Psoas muscle (tissue), 8 donors: Measurements from ENCODE around the gene MROH7. TPM values are rescaled to one million over a fixed set of nuclear protein-coding genes. Genes with fewer than 3 reads are reported as not detected.
"Not testable (repeated sequence)": the region's sequence is repeated elsewhere in the genome, so short reads cannot be mapped to it uniquely, and the experiment has no call there.

Experiments used
- ATAC-seq, 4 donors: fragments of 200-7000 bp; cut with Tn5 transposase; one replicate each; pipeline ENCODE4 v1.9.1; 2020; ENCODE audit warnings: moderate library complexity in 3 of 4, mild to moderate bottlenecking in 2 of 4
- DNase-seq, 2 donors: peaks; one replicate each; pipeline ENCODE4 v3.0.0-alpha.2; 2020
- H3K27ac ChIP-seq: fragments of 200-600 bp; one replicate; pipeline ENCODE4 v1.8.0; 2022
- H3K27me3 ChIP-seq, 3 donors: fragments of 200-600 bp in 1 of 3; one replicate each; pipeline versions ENCODE4 v1.6.1 to v1.8.0; 2013 to 2022; ENCODE audit warnings: low read length in 2 of 3, mild to moderate bottlenecking in 2 of 3, moderate library complexity in 1 of 3; ENCODE audit not compliant: insufficient read depth in 3 of 3
- H3K36me3 ChIP-seq, 2 donors: fragments of 200-600 bp in 1 of 2; one replicate each; pipeline versions ENCODE4 v1.6.1 to v1.8.0; 2013 to 2022; ENCODE audit warnings: low read depth in 1 of 2, mild to moderate bottlenecking in 1 of 2, moderate library complexity in 1 of 2; ENCODE audit not compliant: insufficient read depth in 1 of 2
- H3K4me1 ChIP-seq: fragments of 200-600 bp; one replicate; pipeline ENCODE4 v1.8.0; 2022
- H3K4me3 ChIP-seq: fragments of 200-600 bp; one replicate; pipeline ENCODE4 v1.8.0; 2022; ENCODE audit warnings: mild to moderate bottlenecking
- H3K9me3 ChIP-seq: fragments of 200-600 bp; one replicate; pipeline ENCODE4 v1.8.0; 2022
- WGBS, 3 donors: extraction: QIAGEN DNeasy Blood & Tissue Kit; methylation state at CpG; one replicate each; pipeline versions ENCODE4 v1.1.6 to v1.1.7; 2013; 5-methylcytosine and 5-hydroxymethylcytosine counted together
- intact Hi-C, 2 donors: fragments of 100-400 bp; cut with DNase I; formaldehyde crosslinking; loops; one replicate each; pipeline versions ENCODE4 v1.11.0 to v1.14.2; 2022
- polyA plus RNA-seq, 3 donors: library from polyadenylated mRNA; stranded (reverse); fragments of 200-250 nt; gene quantifications; one replicate each; pipeline ENCODE4 v1.2.3, GENCODE V29; 2013
- total RNA-seq, 4 donors: library from RNA; stranded (reverse); fragmentation: NEBNext Ultra II Directional in 2 of 4; extraction: Animal tissue kit (Norgen Biotek cat#: 25700) in 2 of 4; gene quantifications; one replicate each; pipeline versions ENCODE4 v1.2.1 to v1.2.4, GENCODE V29; 2021 to 2023
- TF ChIP-seq, protein P1 (sequence below): fragments of 200-600 bp; IDR thresholded peaks from one replicate; pipeline ENCODE4 v1.8.0; 2022; ENCODE audit warnings: antibody characterized with exemption
- donor health status: healthy with polysubstance abuse.
- donor health status: DM: no; HTN: no; CAD: no; lungs with moderate emphysema.
- donor health status: Bipolar disorder and iron deficiency.
- donor health status: healthy.
- donor health status: DM: yes; HTN: yes; CAD: no.
- donor health status: DM: no; HTN: no; CAD: no.
- donor health status: DM: no; HTN: no; CAD: no.
- donor health status: DM: yes; HTN: yes; CAD: no.

The MROH7 gene
- total and polyA plus RNA-seq, 7 donors: 0.05 to 7.0 (median 1.1) TPM

- Histone ChIP-seq H3K27ac (no peak within 1 kb of the TSS), H3K4me1 (no peaks in the 10 kb centered on the region), H3K27me3 (no peaks in the 10 kb centered on the region), H3K9me3 (no peaks in the 10 kb centered on the region), H3K36me3 (no peaks in the 10 kb centered on the region), H3K4me3 (no peak within 1 kb of the TSS)
- TF ChIP-seq, protein P1, sequence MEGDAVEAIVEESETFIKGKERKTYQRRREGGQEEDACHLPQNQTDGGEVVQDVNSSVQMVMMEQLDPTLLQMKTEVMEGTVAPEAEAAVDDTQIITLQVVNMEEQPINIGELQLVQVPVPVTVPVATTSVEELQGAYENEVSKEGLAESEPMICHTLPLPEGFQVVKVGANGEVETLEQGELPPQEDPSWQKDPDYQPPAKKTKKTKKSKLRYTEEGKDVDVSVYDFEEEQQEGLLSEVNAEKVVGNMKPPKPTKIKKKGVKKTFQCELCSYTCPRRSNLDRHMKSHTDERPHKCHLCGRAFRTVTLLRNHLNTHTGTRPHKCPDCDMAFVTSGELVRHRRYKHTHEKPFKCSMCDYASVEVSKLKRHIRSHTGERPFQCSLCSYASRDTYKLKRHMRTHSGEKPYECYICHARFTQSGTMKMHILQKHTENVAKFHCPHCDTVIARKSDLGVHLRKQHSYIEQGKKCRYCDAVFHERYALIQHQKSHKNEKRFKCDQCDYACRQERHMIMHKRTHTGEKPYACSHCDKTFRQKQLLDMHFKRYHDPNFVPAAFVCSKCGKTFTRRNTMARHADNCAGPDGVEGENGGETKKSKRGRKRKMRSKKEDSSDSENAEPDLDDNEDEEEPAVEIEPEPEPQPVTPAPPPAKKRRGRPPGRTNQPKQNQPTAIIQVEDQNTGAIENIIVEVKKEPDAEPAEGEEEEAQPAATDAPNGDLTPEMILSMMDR: no peak
- ATAC-seq (peak in 1 of 4 donors; percentile 44), DNase-seq (no peak)
- 63 to 70% (median 66%) methylated on average over 18 of the region's 18 CpGs for WGBS, 3 donors
- intact Hi-C loops: no loop called here
Observed at GRCh38 chr1:54623216-54624007, 18.2 kb upstream of the MROH7 start, which contains the start of gene FAM151A. FAM151A (minus strand) TSS chr1:54623525; CDS start chr1:54623395, 130 bp downstream.

- Histone ChIP-seq H3K27ac (no peak overlapping the region), H3K27me3 (no peaks in the 10 kb centered on the region), H3K4me3 (no peak overlapping the region), H3K9me3 (no peaks in the 10 kb centered on the region), H3K4me1 (no peaks in the 10 kb centered on the region), H3K36me3 (no peaks in the 10 kb centered on the region)
- WGBS, 3 donors: 58 to 81% (median 69%) methylated on average over 8 of the region's 8 CpGs
- TF ChIP-seq, protein P1: no peak
- ATAC-seq (no peak), DNase-seq (no peak)
- intact Hi-C loops: no loop called here
Observed at GRCh38 chr1:54624466-54625464, 16.8 kb upstream of the MROH7 start.

GRCh38 chr1:54627196-54627595, 14.4 kb upstream of the MROH7 start:
- WGBS, 3 donors: 52 to 66% methylated on average over 10 of the region's 10 CpGs; no CpG with 5 or more reads in 1 of the 3 donors
- ATAC-seq (no peak), DNase-seq (no peak)
- no peak overlapping the region for H3K27ac ChIP-seq
- H3K4me1 ChIP-seq: no peaks in the 10 kb centered on the region
- H3K36me3 ChIP-seq: peaks cover 0 to 3% of the 10 kb centered on the region in 2 donors
- H3K4me3 ChIP-seq: no peak overlapping the region
- no peaks in the 10 kb centered on the region for H3K27me3 ChIP-seq
- no peaks in the 10 kb centered on the region for H3K9me3 ChIP-seq
- intact Hi-C loops: no loop called here
- TF ChIP-seq, protein P1: no peak

- ATAC-seq, intact Hi-C loops, H3K4me1 ChIP-seq, H3K4me3 ChIP-seq, H3K9me3 ChIP-seq, DNase-seq, H3K27ac ChIP-seq, H3K27me3 ChIP-seq: not testable (repeated sequence)
- H3K36me3 ChIP-seq: peaks cover 0 to 28% of the 10 kb centered on the region in 2 donors
- WGBS, 3 donors: 87 to 94% (median 92%) methylated on average over 7 of the region's 7 CpGs
Observed at GRCh38 chr1:54635804-54636203, 5.8 kb upstream of the MROH7 start.

- H3K27ac ChIP-seq, H3K4me3 ChIP-seq, H3K4me1 ChIP-seq, H3K27me3 ChIP-seq, DNase-seq, ATAC-seq, H3K9me3 ChIP-seq, intact Hi-C loops: not testable (repeated sequence)
- WGBS, 3 donors: 73 to 75% (median 74%) methylated on average over 13 to 14 of the region's 14 CpGs
- peaks cover 0 to 28% of the 10 kb centered on the region in 2 donors for H3K36me3 ChIP-seq
Observed at GRCh38 chr1:54636461-54637446, 4.8 kb upstream of the MROH7 start.
